ENCODE measurements around the gene KRTAP4-7. TPM values are rescaled to one million over a fixed set of nuclear protein-coding genes. Genes with fewer than 3 reads are reported as not detected.
"Not testable (repeated sequence)": the region's sequence is repeated elsewhere in the genome, so short reads cannot be mapped to it uniquely, and the experiment has no call there.

KRTAP4-7 gene
- total RNA-seq, 4 donors from 2014 or later = 7.9 to 50.0 (median 8.5) TPM; not detected in 1

GRCh38 chr17:41098042-41098441 lies 14.1 kb downstream of the KRTAP4-7 start, which contains the start of gene KRTAP4-8:
TSS of gene KRTAP4-8 (minus strand) at chr17:41098142. CDS start at chr17:41098084, 58 bp downstream.
- H3K27me3 ChIP-seq = peaks cover 6% of the 10 kb centered on the region
- DNase-seq (ENCODE audit: low spot score in 2 of 2) = no peak
- H3K9me3 ChIP-seq = no peaks in the 10 kb centered on the region
- no peak within 1 kb of the TSS for H3K4me3 ChIP-seq
- H3K4me1 ChIP-seq = no peaks in the 10 kb centered on the region
- TF ChIP-seq EP300 (IDR thresholded peaks at IDR 0.05) = no peak
- no peak for TF ChIP-seq POLR2AphosphoS5 (IDR thresholded peaks at IDR 0.05)
- no peak for TF ChIP-seq CTCF (IDR thresholded peaks at IDR 0.05)
- TF ChIP-seq POLR2A (IDR thresholded peaks at IDR 0.05) = no peak
- H3K27ac ChIP-seq = no peak within 1 kb of the TSS
- 55% methylated on average over 4 of the region's 4 CpGs for WGBS
- no peaks in the 10 kb centered on the region for H3K36me3 ChIP-seq

- no peak overlapping the region for H3K27ac ChIP-seq
- DNase-seq (ENCODE audit: low spot score in 2 of 2) = no peak
- WGBS = 53% methylated on average over 6 of the region's 6 CpGs
- H3K27me3 ChIP-seq = peaks cover 6% of the 10 kb centered on the region
- no peak for TF ChIP-seq EP300 (IDR thresholded peaks at IDR 0.05)
- no peak for TF ChIP-seq CTCF (IDR thresholded peaks at IDR 0.05)
- TF ChIP-seq POLR2A (IDR thresholded peaks at IDR 0.05) = no peak
- TF ChIP-seq POLR2AphosphoS5 (IDR thresholded peaks at IDR 0.05) = no peak
- H3K9me3 ChIP-seq = no peaks in the 10 kb centered on the region
- H3K4me1 ChIP-seq = no peaks in the 10 kb centered on the region
- H3K4me3 ChIP-seq = no peak overlapping the region
- H3K36me3 ChIP-seq = no peaks in the 10 kb centered on the region
Observed at GRCh38 chr17:41098481-41098880, 14.5 kb downstream of the KRTAP4-7 start.

- not testable (repeated sequence) for DNase-seq (ENCODE audit: low spot score in 2 of 2); H3K9me3 ChIP-seq; H3K36me3 ChIP-seq; H3K27ac ChIP-seq; H3K4me3 ChIP-seq; H3K4me1 ChIP-seq; H3K27me3 ChIP-seq
- 48% methylated on average over 7 of the region's 7 CpGs for WGBS
Observed at GRCh38 chr17:41099682-41100480, 15.9 kb downstream of the KRTAP4-7 start.

GRCh38 chr17:41101586-41102259 lies 17.8 kb downstream of the KRTAP4-7 start, which contains the start of gene KRTAP4-16:
TSS of gene KRTAP4-16 (minus strand) at chr17:41102209. CDS start at chr17:41102209, 0 bp downstream.
- WGBS = 82% methylated on average over 9 of the region's 10 CpGs
- Histone ChIP-seq H3K27me3 (peaks cover 3% of the 10 kb centered on the region), H3K36me3 (no peaks in the 10 kb centered on the region), H3K4me1 (no peaks in the 10 kb centered on the region), H3K27ac (no peak within 1 kb of the TSS), H3K9me3 (no peaks in the 10 kb centered on the region), H3K4me3 (no peak within 1 kb of the TSS)
- DNase-seq (ENCODE audit: low spot score in 2 of 2) = no peak
- TF ChIP-seq EP300 (IDR thresholded peaks at IDR 0.05) (no peak), POLR2A (IDR thresholded peaks at IDR 0.05) (no peak), POLR2AphosphoS5 (IDR thresholded peaks at IDR 0.05) (no peak), CTCF (IDR thresholded peaks at IDR 0.05) (no peak)

GRCh38 chr17:41103896-41104295 lies 19.9 kb downstream of the KRTAP4-7 start:
- WGBS = 95% methylated on average over 1 of the region's 1 CpG

GRCh38 chr17:41104386-41105038 lies 20.6 kb downstream of the KRTAP4-7 start:
- not testable (repeated sequence) for DNase-seq (ENCODE audit: low spot score in 2 of 2); H3K4me3 ChIP-seq; H3K9me3 ChIP-seq; H3K27me3 ChIP-seq; H3K36me3 ChIP-seq; H3K4me1 ChIP-seq; H3K27ac ChIP-seq
- 64% methylated on average over 2 of the region's 2 CpGs for WGBS

More at GRCh38 chr17:41103896-41104295, 19.9 kb downstream of the KRTAP4-7 start:
- Histone ChIP-seq H3K4me1 (no peaks in the 10 kb centered on the region), H3K27me3 (no peaks in the 10 kb centered on the region), H3K4me3 (no peak overlapping the region), H3K9me3 (no peaks in the 10 kb centered on the region), H3K36me3 (no peaks in the 10 kb centered on the region), H3K27ac (no peak overlapping the region)
- DNase-seq (ENCODE audit: low spot score in 2 of 2) = no peak
- TF ChIP-seq EP300 (IDR thresholded peaks at IDR 0.05) (no peak), POLR2AphosphoS5 (IDR thresholded peaks at IDR 0.05) (no peak), POLR2A (IDR thresholded peaks at IDR 0.05) (no peak), CTCF (IDR thresholded peaks at IDR 0.05) (no peak)

GRCh38 chr17:41105347-41105746 lies 21.4 kb downstream of the KRTAP4-7 start, which contains the start of gene KRTAP4-9:
TSS of gene KRTAP4-9 (plus strand) at chr17:41105389. CDS start at chr17:41105389, 0 bp downstream.
- not testable (repeated sequence) for H3K27me3 ChIP-seq; H3K27ac ChIP-seq; H3K4me3 ChIP-seq; H3K36me3 ChIP-seq; H3K9me3 ChIP-seq; DNase-seq (ENCODE audit: low spot score in 2 of 2); H3K4me1 ChIP-seq
- WGBS = 100% methylated on average over 1 of the region's 10 CpGs

Data from suprapubic skin (tissue), 4 donors.